Nephron (organoid): ENCODE data around the gene SCRN1.

Experiments
- H3K27ac Mint-ChIP-seq, 3 experiments: 2 replicates each; pipeline ENCODE4 v1.8.0; 2020; ENCODE audit warnings: mixed read lengths in 3 of 3, mild to moderate bottlenecking in 2 of 3, moderate library complexity in 1 of 3
- H3K27me3 Mint-ChIP-seq: 2 replicates; pipeline ENCODE4 v1.8.0; 2021; ENCODE audit warnings: low read depth, mild to moderate bottlenecking, moderate library complexity, mixed read lengths
- H3K36me3 Mint-ChIP-seq: 2 replicates; pipeline ENCODE4 v1.8.0; 2020; ENCODE audit warnings: low read depth, mixed read lengths
- H3K4me1 Mint-ChIP-seq: 2 replicates; pipeline ENCODE4 v1.8.0; 2020; ENCODE audit warnings: mixed read lengths
- H3K4me3 Mint-ChIP-seq, 3 experiments: 2 replicates each; pipeline ENCODE4 v1.8.0; 2020; ENCODE audit warnings: mild to moderate bottlenecking in 3 of 3, mixed read lengths in 3 of 3, moderate library complexity in 2 of 3
- H3K9me3 Mint-ChIP-seq: 2 replicates; pipeline ENCODE4 v1.8.0; 2020; ENCODE audit warnings: mixed read lengths
- TF ChIP-seq, protein P1 (sequence below), 3 experiments: fragments of 200-600 bp; sonication (generic); IDR thresholded peaks; one replicate each; pipeline ENCODE4 v1.5.0; 2021; ENCODE audit warnings: antibody characterized with exemption in 3 of 3; ENCODE audit not compliant: unreplicated experiment in 3 of 3

SCRN1 gene

DNA sequence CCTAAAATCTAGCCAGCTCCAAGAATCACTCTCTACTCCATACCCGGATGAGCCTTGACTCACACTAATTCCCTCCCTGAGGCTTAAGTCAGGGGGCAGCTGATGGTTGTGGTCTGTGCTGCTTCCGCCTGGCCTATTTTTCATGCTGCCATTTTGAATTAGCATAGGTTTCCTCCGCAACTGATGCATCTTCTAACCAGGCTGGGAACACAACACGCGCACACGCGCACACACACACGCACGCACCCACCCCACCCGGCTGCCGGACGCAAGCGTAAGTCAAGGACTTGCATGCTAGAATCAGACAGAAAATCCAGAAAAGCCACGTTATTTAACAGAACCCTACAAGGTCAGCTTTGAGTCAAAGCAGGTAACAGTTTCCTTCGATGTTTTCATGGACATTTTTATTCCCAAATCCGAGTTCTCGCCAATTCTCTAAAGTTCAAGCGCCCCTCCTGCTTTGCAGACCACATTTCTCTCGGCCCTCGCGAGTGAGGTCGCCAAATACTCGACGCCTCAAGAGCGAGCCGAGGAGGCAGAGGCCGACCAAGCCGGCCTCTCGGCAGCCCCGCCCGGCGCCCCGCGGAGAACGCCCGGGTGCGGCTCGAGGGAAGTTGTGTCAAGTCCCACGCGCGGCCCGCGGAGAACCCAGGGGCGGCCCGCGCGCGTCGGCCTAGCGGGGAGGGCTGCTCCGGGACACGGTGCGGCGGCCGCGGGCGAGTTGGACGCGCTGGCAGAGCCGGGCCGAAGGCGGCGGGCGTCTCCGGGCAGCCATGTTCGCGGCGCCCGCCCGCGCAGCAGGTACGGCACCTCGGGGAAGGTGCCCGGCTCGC lies 961 bp downstream of the SCRN1 start:
- Mint-ChIP-seq H3K4me3 (peak overlapping the region; percentile 87 to 96 (median 93)), H3K4me1 (peaks cover 22% of the 10 kb centered on the region), H3K36me3 (peaks cover 17% of the 10 kb centered on the region), H3K9me3 (peaks cover 16% of the 10 kb centered on the region), H3K27me3 (no peaks in the 10 kb centered on the region), H3K27ac (peak overlapping the region; percentile 97 to 99 (median 99))
- TF ChIP-seq, protein P1, sequence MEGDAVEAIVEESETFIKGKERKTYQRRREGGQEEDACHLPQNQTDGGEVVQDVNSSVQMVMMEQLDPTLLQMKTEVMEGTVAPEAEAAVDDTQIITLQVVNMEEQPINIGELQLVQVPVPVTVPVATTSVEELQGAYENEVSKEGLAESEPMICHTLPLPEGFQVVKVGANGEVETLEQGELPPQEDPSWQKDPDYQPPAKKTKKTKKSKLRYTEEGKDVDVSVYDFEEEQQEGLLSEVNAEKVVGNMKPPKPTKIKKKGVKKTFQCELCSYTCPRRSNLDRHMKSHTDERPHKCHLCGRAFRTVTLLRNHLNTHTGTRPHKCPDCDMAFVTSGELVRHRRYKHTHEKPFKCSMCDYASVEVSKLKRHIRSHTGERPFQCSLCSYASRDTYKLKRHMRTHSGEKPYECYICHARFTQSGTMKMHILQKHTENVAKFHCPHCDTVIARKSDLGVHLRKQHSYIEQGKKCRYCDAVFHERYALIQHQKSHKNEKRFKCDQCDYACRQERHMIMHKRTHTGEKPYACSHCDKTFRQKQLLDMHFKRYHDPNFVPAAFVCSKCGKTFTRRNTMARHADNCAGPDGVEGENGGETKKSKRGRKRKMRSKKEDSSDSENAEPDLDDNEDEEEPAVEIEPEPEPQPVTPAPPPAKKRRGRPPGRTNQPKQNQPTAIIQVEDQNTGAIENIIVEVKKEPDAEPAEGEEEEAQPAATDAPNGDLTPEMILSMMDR (IDR thresholded peaks at IDR 0.05; ENCODE audit: unreplicated experiment in 3 of 3) = no peak

DNA sequence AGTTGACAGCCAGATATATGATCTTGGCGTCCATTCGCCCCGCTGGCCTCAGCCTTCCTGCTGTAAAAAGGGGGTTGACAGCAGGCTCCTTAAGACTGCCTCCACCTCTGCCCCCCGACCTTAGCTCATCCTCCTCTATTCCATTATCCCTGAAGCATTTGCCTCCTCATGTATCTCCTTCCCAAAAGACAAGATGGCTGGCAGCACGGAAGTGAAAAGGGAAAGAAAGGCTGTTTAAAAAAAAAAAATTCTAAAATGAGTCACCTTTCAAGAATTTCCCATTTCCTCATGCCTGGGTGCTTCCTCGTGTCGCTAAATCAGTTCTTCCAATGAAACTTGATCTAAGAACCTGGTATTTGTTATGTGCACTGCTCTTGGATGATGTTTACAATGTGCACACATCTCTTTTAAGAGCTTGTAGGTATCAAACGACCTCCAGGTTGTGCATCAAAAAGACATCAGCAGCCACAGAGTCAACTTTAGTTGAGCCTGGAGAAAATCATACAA lies 1.7 kb downstream of the SCRN1 start:
- Mint-ChIP-seq H3K27me3 (no peaks in the 10 kb centered on the region), H3K36me3 (peaks cover 20% of the 10 kb centered on the region), H3K4me1 (peaks cover 22% of the 10 kb centered on the region), H3K27ac (peak overlapping the region; percentile 97 to 99 (median 99)), H3K9me3 (peaks cover 14% of the 10 kb centered on the region), H3K4me3 (peak overlapping the region; percentile 87 to 96 (median 93))
- TF ChIP-seq, protein P1 (IDR thresholded peaks at IDR 0.05; ENCODE audit: unreplicated experiment in 3 of 3) = no peak

DNA sequence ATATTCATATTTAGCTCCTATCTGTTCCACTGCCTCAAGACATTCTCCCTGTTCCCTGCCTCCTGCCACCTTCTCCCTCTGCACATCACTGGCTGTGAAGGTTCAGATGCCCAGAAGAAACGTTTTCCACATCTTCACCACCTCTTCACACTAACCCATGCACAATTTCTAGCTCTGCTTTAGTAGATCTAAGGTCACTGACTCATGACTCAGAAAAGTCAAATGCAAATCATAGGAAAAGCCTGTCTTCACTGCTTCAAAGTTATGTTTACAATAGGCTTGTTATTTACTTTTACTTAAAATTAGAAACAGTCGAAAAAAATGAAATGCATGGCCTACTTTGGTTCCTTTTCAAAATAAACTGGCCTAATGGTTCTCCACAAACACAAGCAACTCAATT lies 2.5 kb downstream of the SCRN1 start:
- Mint-ChIP-seq H3K9me3 (peaks cover 9% of the 10 kb centered on the region), H3K4me1 (peaks cover 22% of the 10 kb centered on the region), H3K4me3 (peak overlapping the region; percentile 51 to 96 (median 93)), H3K27me3 (no peaks in the 10 kb centered on the region), H3K27ac (peak overlapping the region; percentile 56 to 99 (median 97)), H3K36me3 (peaks cover 19% of the 10 kb centered on the region)
- TF ChIP-seq, protein P1 (IDR thresholded peaks at IDR 0.05; ENCODE audit: unreplicated experiment in 3 of 3) = no peak

DNA sequence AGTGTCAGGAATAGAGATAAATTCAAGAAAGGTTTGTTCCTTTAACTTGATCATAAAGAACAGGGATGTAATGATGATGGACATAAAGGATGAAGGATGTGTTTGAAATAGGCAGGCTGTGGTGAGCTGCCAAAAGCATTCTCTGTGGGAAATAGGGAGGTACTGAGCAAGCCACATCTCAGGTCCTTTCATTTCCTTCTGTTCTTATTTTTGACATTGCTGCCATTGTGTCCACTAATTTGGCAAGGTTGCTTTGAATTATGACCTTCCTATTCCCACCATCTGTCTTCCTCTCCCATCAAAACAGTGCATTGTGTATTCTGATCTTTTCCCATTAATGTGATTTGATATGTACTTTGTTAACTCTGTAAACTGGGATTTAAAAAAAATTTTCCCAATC lies 9.4 kb downstream of the SCRN1 start:
- H3K27me3 Mint-ChIP-seq = no peaks in the 10 kb centered on the region
- no peaks in the 10 kb centered on the region for H3K9me3 Mint-ChIP-seq
- H3K27ac Mint-ChIP-seq = no peak overlapping the region
- H3K36me3 Mint-ChIP-seq = peaks cover 17% of the 10 kb centered on the region
- H3K4me1 Mint-ChIP-seq = peaks cover 20% of the 10 kb centered on the region
- H3K4me3 Mint-ChIP-seq = no peak overlapping the region
- TF ChIP-seq, protein P1 (IDR thresholded peaks at IDR 0.05; ENCODE audit: unreplicated experiment in 3 of 3) = no peak

DNA sequence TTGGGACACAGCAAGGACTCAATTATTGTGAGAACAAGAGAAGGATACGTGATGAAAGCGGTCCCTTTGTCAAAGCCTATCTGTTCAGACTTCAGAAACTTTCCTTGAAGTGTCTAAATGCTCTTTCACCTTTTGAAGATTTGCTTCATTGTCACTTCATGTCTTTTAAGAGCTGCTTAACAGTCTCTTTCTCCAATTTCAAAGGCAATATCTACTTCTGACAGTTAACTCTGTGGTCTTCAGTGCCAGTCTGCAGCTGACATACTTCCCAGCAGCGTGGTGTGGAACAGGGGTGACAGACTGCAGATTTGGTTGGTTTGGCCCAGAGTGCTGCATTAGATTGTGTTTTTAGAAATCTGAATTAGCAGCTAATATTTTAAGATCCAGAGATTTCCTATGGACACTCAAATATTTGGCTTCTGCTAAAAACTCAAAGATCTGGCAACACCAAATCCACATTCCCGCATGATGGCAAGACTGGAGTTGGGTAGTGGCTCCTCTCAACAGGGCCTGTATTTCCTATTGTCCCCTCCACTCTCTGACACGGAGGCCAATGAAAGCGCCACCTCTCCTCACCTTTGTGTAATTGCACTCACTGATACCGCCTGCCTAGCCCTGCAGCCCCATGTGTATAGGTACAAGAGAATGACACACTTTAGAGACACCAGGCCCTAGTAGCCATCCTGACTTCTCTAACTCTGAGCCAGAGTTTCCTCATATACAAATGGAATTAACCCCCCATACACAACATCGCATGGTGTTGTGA lies 11.5 kb downstream of the SCRN1 start:
- Mint-ChIP-seq H3K27me3 (no peaks in the 10 kb centered on the region), H3K4me3 (peak overlapping the region in 1 of 3 experiments; percentile 47), H3K27ac (peak overlapping the region; percentile 17 to 91 (median 54)), H3K4me1 (peaks cover 20% of the 10 kb centered on the region), H3K9me3 (no peaks in the 10 kb centered on the region), H3K36me3 (peaks cover 11% of the 10 kb centered on the region)
- TF ChIP-seq, protein P1 (IDR thresholded peaks at IDR 0.05; ENCODE audit: unreplicated experiment in 3 of 3) = no peak
